GM10847 (cell line): ENCODE data around the gene ZIC4.

ENCODE experiments used
- POLR2A ChIP-seq: IDR thresholded peaks from 2 replicates; pipeline ENCODE4 v1.6.1; 2011; ENCODE audit not compliant: insufficient read length; ENCODE audit errors: extremely low read depth

The ZIC4 gene

GRCh38 chr3:147398813-147399534, 7.4 kb downstream of the ZIC4 start:
- no peak for TF ChIP-seq POLR2A

- TF ChIP-seq POLR2A = no peak
Observed at GRCh38 chr3:147397875-147398812, 8.2 kb downstream of the ZIC4 start.

- no peak for TF ChIP-seq POLR2A
Observed at GRCh38 chr3:147397155-147397874, 9.0 kb downstream of the ZIC4 start.

DNA sequence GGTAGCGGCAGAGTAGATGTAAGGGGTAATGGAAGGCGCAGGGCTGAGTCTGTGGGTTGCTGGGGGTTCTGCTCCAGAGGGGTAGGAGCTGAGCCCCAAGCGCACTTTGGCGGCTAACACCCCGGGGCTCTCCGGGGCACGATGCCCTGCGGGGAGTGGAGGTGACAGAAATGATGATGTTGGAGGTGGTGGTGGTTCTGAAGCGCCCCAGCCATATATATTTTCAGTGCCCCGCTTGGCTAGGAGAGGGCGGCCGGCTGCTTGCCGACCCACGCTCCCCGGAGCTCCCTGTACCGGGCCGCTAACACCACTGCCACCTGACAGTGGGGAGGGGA, 9.7 kb downstream of the ZIC4 start:
- TF ChIP-seq POLR2A = no peak

- TF ChIP-seq POLR2A = no peak
Observed at GRCh38 chr3:147395899-147396711, 10.2 kb downstream of the ZIC4 start.

DNA sequence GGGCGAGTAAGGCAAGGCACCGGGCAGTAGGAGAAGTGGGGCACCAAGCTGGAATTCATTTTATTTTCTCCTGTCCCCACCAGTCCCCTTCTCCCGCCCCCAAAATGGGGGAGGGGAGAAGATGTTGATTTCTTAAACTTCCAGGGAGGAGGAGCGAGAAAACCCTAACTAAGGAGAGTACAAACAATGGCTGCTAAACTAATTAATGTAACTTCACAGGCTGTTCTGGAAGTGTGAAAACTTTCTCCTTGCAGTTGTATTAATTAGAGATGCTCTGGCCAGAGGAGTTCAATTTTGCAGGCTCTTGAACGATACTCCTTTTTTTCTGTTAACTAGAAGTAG, 11.5 kb downstream of the ZIC4 start:
- TF ChIP-seq POLR2A = no peak

DNA sequence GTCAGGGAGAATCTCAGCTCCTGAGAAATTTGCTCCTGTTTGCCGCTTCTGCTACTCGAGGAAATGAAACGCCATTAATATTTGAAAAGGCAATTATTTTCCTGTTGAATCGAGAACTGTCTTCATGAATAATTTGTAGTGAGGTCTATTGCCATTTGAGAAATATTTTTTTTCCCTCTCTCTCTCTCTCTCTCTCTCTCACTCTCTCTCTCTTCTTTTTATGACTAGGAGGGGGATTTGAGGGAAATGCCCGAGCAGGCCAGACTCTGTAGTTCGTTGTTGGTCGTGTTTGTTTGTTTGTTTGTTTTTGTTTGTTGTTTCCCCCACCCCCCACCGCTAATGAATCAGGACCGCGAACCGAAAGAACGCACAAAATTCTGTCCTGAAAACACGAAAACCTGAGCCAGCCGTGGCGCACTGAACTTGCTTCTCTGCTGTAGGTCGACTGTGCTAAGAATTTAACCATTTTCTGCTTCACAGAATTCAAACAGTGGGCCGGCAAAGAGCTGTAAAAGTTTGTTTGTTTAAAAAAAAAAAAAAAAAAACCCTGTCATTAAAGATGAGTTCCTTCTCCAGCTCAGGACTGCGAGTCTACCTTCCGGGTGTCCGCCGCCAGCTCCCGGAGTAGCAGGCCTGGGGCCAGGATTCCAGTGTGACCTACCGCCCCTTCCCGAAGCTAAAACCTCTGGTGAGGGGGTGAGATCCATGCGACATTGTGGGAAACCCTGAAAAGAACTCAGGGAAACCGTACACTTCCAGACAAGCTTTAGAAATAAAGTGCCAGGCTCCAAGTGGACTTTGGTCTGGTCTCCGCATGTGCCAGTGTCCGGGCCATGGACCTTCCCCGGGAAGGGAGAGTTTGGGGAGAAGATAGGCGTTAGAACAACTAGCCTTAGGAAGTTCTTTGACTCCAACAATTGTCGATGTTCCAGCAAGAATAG, 12.1 kb downstream of the ZIC4 start:
- TF ChIP-seq POLR2A = no peak

DNA sequence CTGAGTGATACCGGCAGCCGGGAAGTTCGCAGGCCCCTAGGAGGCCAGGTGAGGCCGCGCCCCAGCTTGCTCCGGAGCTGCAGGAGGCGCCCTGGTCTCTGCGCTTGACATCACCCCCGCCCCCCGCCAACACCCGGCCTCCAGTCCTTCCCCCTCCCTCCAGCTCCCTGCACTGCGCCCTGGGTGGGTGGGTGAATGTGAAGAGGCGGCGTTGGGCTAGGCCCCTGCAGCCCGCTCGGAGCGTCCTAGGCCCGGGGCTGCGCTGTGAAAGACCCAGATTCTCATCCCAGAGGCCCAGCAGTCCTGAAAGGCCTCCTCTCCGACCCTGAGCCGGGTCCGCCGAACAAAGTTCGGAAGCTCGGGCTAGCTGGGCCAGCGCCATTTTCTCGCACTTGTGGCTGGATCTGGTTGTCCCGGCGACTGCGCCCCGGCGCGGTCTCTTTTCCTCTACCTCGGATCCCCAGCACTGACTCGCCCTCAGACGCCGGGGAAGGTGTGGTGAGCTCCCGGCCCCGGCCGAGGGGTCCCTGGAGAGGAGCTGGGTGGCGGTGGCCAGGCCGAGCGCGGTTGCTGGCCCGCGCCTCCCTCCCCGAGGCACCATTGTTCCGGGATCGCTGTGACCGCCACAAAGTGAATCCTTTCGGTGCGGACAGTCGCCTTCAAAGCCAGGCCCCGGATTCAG, 12.9 kb downstream of the ZIC4 start:
- no peak for TF ChIP-seq POLR2A

DNA sequence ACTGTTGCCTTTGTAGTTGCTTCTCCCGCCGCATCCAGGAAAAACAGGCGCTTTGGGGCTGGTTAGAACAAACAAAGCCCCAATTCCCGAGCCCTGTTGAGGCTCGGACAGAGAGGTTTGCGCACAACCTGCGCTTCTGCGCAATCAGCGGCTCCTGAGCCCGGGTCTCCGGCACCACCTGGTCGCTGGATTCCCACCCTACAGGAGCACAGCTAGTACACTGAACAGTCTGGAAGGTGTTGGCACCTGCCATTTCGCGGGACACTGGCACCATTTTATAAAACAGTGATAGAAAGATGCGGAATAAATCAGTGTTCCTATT, 13.8 kb downstream of the ZIC4 start:
- TF ChIP-seq POLR2A = no peak

DNA sequence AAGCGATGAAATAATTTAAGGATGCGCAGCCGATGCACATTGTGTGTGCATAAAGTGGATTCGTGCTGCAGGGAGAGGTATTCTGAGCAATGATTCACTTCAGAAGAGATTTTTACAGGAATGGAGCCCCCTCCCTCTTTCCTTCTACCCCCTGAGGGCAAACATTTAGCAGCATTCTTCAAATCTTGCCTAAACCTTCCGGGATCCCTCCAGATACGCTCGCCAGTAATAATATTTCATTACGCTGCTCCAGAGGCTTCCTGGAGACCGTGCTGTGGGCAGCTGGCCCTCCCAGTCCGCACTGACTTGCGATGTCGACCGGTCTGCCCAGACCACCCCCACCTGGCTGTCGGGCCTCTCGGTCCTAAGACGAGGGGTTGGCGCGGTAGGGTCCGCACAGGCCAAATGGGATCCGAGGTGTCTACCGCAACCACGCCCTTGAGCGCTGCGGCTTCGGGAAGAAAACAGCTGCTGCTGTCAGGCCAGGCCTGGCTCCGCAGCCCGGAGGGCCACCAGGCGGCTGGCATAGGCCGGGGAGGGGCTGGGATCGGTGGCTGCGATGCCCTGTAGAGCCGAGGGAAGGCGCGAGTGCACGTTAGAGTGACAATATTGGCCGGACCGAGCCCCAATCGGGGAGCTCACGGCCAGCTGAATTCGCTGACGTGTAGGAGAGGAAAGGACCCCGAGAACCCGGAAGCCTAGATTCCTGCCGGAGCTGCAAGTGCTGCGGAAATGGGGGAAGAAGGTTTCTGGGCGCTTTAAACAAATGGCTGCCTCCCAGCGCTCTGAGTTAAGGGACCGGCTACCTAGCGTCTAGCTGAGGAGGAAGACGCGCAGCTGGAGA, 14.3 kb downstream of the ZIC4 start:
- no peak for TF ChIP-seq POLR2A

DNA sequence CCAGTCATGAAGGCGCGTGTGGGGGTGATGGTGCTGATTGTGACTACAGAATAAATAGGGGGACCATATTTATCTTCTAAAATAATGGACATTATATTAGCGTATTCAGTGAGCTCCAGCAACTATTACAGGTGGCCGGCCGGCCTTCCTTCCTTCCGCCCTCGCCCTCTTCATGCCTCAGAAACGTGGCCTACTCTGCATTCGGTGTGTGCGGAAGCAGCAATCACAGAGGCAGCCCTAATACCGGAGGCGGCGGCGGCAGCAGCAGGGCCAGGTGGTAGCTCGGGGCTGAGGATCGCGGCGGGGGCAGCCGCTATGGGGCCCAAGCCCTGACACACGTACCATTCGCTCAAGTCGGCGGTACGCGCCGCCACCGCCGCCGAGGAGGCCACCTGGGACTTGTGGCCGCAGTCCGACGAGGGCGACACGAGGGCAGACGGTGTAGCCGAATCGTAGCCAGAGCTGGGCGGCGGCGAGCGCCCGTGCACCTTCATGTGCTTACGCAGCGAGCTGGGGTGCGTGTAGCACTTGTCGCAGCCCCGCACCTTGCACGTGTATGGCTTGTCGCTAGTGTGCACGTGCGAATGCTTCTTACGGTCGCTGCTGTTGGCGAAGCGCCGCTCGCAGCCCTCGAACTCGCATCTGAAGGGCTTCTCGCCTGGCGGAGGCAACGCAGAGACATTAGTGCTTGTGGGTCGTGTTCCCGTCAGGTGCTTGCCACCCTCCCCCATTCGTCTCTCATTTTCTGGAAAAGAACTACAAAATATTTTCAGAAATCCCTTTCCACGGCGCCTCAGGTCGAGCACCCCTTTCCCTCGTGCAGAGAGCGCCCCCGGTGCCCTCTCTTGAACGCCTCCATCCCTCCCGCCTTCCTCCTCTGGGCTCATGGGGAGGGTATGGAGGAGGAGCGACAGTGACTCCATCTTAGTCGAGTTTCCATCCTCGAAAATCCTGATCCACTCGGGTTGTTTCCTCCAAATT, 15.5 kb downstream of the ZIC4 start:
- no peak for TF ChIP-seq POLR2A

DNA sequence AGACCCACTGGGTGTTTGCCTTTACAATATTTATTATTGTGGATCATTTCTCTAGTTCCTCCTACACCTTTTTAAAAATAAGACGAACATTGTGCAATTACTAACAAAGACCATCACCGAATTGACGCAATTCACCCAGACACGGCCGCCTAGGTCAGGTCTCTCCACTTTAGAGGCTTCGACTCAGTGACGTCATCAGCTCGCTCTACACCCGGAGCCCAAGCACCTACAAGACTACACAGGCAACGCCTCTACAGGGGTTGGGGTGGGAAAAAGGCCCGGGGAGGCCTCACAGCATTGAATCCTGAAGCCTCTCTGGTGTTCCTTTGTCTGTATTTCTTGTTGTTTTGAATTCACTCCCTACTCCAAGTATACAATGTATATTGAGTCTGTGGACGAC, 16.6 kb downstream of the ZIC4 start:
- no peak for TF ChIP-seq POLR2A
